Naive thymus-derived CD4-positive, alpha-beta T cell (primary cell): ENCODE measurements around the gene UBXN7. TPM values are rescaled to one million over a fixed set of nuclear protein-coding genes. Genes with fewer than 3 reads are reported as not detected.

Experiments
- ATAC-seq: fragments of 150-1000 bp; cut with Tn5 transposase; 2 replicates; pipeline ENCODE4 v1.10.0; 2021; ENCODE audit warnings: mild to moderate bottlenecking, moderate library complexity
- CTCF ChIA-PET: fragments of 350-600 bp; sonication (Branson Sonifier 250); formaldehyde crosslinking; loops from one replicate; lab custom pipeline; 2021; ENCODE audit warnings: antibody characterized with exemption; lab: Charles Lee
- POLR2A ChIA-PET: fragments of 350-600 bp; sonication (Branson Sonifier 250); formaldehyde crosslinking; loops from one replicate; lab custom pipeline; 2021; ENCODE audit warnings: antibody characterized with exemption, inconsistent platforms; lab: Charles Lee
- DNase-seq, 9 donors: peaks; one replicate each; pipeline versions ENCODE4 v3.0.0 to v3.0.0-alpha.2; 2020 to 2022; ENCODE audit warnings: mixed read lengths in 1 of 9
- H3K27ac ChIP-seq: one replicate; pipeline ENCODE4 v1.7.0; 2013; ENCODE audit warnings: mild to moderate bottlenecking, low read depth, low read length, moderate library complexity
- H3K27me3 ChIP-seq, 2 donors: one replicate each; pipeline ENCODE4 v1.7.0; 2013; ENCODE audit warnings: low read length in 2 of 2, mild to moderate bottlenecking in 2 of 2, moderate library complexity in 2 of 2; ENCODE audit not compliant: control insufficient read depth in 2 of 2, insufficient read depth in 2 of 2
- H3K36me3 ChIP-seq, 3 experiments: 1 replicate in 2 of 3; 2 replicates in 1 of 3; pipeline ENCODE4 v1.7.0; 2013; ENCODE audit warnings: low read length in 3 of 3, mild to moderate bottlenecking in 3 of 3, moderate library complexity in 1 of 3; ENCODE audit not compliant: insufficient read depth in 3 of 3, control insufficient read depth in 2 of 3
- H3K4me1 ChIP-seq, 2 donors: one replicate each; pipeline ENCODE4 v1.7.0; 2013; ENCODE audit warnings: low read length in 2 of 2, mild to moderate bottlenecking in 2 of 2, moderate library complexity in 1 of 2; ENCODE audit not compliant: control insufficient read depth in 2 of 2, insufficient read depth in 2 of 2
- H3K4me3 ChIP-seq: 2 replicates; pipeline ENCODE4 v1.7.0; 2013; ENCODE audit warnings: mild to moderate bottlenecking, low read length
- H3K9me3 ChIP-seq, 3 experiments: 1 replicate in 2 of 3; 2 replicates in 1 of 3; pipeline ENCODE4 v1.7.0; 2013; ENCODE audit warnings: low read length in 3 of 3; ENCODE audit not compliant: control insufficient read depth in 2 of 3
- H3K27ac Mint-ChIP-seq, 9 donors: one replicate each; pipeline ENCODE4 v1.8.0; 2020 to 2022; ENCODE audit warnings: mixed read lengths in 9 of 9, mild to moderate bottlenecking in 8 of 9, moderate library complexity in 5 of 9, inconsistent platforms in 2 of 9
- H3K27me3 Mint-ChIP-seq, 5 donors: one replicate each; pipeline ENCODE4 v1.8.0; 2021 to 2022; ENCODE audit warnings: mixed read lengths in 5 of 5, mild to moderate bottlenecking in 1 of 5
- H3K36me3 Mint-ChIP-seq, 5 donors: one replicate each; pipeline ENCODE4 v1.8.0; 2020 to 2022; ENCODE audit warnings: mixed read lengths in 5 of 5, mild to moderate bottlenecking in 3 of 5, inconsistent platforms in 1 of 5
- H3K4me1 Mint-ChIP-seq, 7 donors: one replicate each; pipeline ENCODE4 v1.8.0; 2020 to 2022; ENCODE audit warnings: mixed read lengths in 7 of 7, mild to moderate bottlenecking in 3 of 7, inconsistent platforms in 1 of 7
- H3K4me3 Mint-ChIP-seq, 10 donors: one replicate each; pipeline ENCODE4 v1.8.0; 2020 to 2022; ENCODE audit warnings: mild to moderate bottlenecking in 10 of 10, mixed read lengths in 10 of 10, moderate library complexity in 6 of 10, inconsistent platforms in 2 of 10
- H3K9me3 Mint-ChIP-seq, 11 donors: one replicate each; pipeline ENCODE4 v1.8.0; 2020 to 2022; ENCODE audit warnings: mixed read lengths in 11 of 11, mild to moderate bottlenecking in 4 of 11, inconsistent platforms in 1 of 11, moderate library complexity in 1 of 11
- intact Hi-C, 2 donors: fragments of 100-400 bp; cut with micrococcal nuclease; formaldehyde crosslinking; loops; one replicate each; pipeline ENCODE4 v1.15.1; 2023
- polyA plus RNA-seq, 2 donors: library from polyadenylated mRNA; unstranded; fragments of 300-500 nt; fragmentation: Illumina TruSeq; gene quantifications; one replicate each; pipeline ENCODE4 v1.2.3, GENCODE V29; 2021
- total RNA-seq, 6 experiments: library from RNA in 5 of 6; stranded (reverse) in 5 of 6; gene quantifications; 1 replicate in 5 of 6; 2 replicates in 1 of 6; pipeline ENCODE4 v1.2.3 and lab custom pipeline; 2021 to 2026

Gene UBXN7
- total and polyA plus RNA-seq, 7 experiments from 2014 or later: 30.2 to 90.6 (median 66.7) TPM

- Histone ChIP-seq H3K9me3 (no peaks in the 10 kb centered on the region), H3K4me1 (no peaks in the 10 kb centered on the region), H3K27me3 (no peaks in the 10 kb centered on the region), H3K4me3 (no peak overlapping the region), H3K27ac (no peak overlapping the region), H3K36me3 (peaks cover 0 to 66% (median 9%) of the 10 kb centered on the region in 3 experiments)
- no peak overlapping the region for H3K27ac Mint-ChIP-seq
- DNase-seq (no peak), ATAC-seq (no peak)
- no peaks in the 10 kb centered on the region for H3K9me3 Mint-ChIP-seq
- intact Hi-C loops: no loop called here
- ChIA-PET POLR2A (no interaction called here), CTCF (no interaction called here)
- H3K4me3 Mint-ChIP-seq: no peak overlapping the region
- H3K4me1 Mint-ChIP-seq: peaks cover 0 to 11% (median 5%) of the 10 kb centered on the region in 7 donors
- H3K36me3 Mint-ChIP-seq: peaks cover 27 to 76% (median 49%) of the 10 kb centered on the region in 5 donors
- no peaks in the 10 kb centered on the region for H3K27me3 Mint-ChIP-seq
These were observed 75.7 kb downstream of the UBXN7 start for GRCh38 chr3:196356556-196356955.

- ATAC-seq: no peak
- POLR2A ChIA-PET: no interaction called here
- no peaks in the 10 kb centered on the region for H3K27me3 ChIP-seq
These were observed 76.6 kb downstream of the UBXN7 start for GRCh38 chr3:196355668-196356067.

DNA sequence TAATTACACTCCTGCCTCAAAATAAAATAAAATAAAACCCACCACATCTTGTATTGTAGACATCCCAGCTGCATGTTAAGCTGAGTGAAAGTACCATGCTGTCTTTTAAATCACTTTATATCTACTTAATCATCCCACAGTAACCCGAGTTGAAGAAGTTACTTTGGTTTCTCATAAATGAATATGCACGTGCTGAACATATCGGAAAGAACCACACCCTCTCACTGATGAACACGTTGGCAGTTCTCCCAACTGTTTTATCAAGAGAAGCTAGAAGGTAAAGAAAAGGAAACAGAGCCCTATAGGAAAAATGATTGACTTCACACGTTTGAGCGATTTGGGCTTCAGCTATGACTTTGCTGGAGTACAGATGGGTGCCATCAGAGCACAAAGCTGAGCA is 78.1 kb downstream of the UBXN7 start:
- no peak overlapping the region for H3K4me3 Mint-ChIP-seq
- no peak overlapping the region for H3K27ac ChIP-seq
- H3K27me3 ChIP-seq: no peaks in the 10 kb centered on the region
- H3K36me3 Mint-ChIP-seq: peaks cover 22 to 54% (median 40%) of the 10 kb centered on the region in 5 donors
- H3K9me3 ChIP-seq: no peaks in the 10 kb centered on the region
- DNase-seq (no peak), ATAC-seq (no peak)
- H3K4me3 ChIP-seq: no peak overlapping the region
- no peak overlapping the region for H3K27ac Mint-ChIP-seq
- peaks cover 0 to 46% (median 9%) of the 10 kb centered on the region in 3 experiments for H3K36me3 ChIP-seq
- CTCF ChIA-PET: interaction anchor here (0.6 to 1.0 kb wide), 3 partner anchors 39 to 133 kb away, joined by 3 to 5 read pairs (median 4); no protein-coding TSS in a partner anchor
- H3K4me1 Mint-ChIP-seq: peaks cover 0 to 8% (median 2%) of the 10 kb centered on the region in 7 donors
- no peaks in the 10 kb centered on the region for H3K4me1 ChIP-seq
- H3K9me3 Mint-ChIP-seq: no peaks in the 10 kb centered on the region
- POLR2A ChIA-PET: interaction anchor here (0.7 kb wide), 1 partner anchor 87 kb away, joined by 3 read pairs; no protein-coding TSS in a partner anchor
- intact Hi-C loops: no loop called here
- H3K27me3 Mint-ChIP-seq: no peaks in the 10 kb centered on the region

More at GRCh38 chr3:196355668-196356067, 76.6 kb downstream of the UBXN7 start:
- Histone ChIP-seq H3K4me3 (no peak overlapping the region), H3K4me1 (no peaks in the 10 kb centered on the region), H3K9me3 (no peaks in the 10 kb centered on the region), H3K27ac (no peak overlapping the region), H3K36me3 (peaks cover 0 to 57% (median 9%) of the 10 kb centered on the region in 3 experiments)
- Mint-ChIP-seq H3K27me3 (no peaks in the 10 kb centered on the region), H3K4me1 (peaks cover 0 to 11% (median 5%) of the 10 kb centered on the region in 7 donors), H3K27ac (peak overlapping the region in 1 of 9 donors; percentile 44), H3K36me3 (peaks cover 22 to 69% (median 43%) of the 10 kb centered on the region in 5 donors), H3K4me3 (no peak overlapping the region), H3K9me3 (no peaks in the 10 kb centered on the region)
- CTCF ChIA-PET: interaction anchor here (0.6 kb wide), 1 partner anchor 724 kb away, joined by 4 read pairs; no protein-coding TSS in a partner anchor
- intact Hi-C loops: no loop called here
- DNase-seq: no peak

DNA sequence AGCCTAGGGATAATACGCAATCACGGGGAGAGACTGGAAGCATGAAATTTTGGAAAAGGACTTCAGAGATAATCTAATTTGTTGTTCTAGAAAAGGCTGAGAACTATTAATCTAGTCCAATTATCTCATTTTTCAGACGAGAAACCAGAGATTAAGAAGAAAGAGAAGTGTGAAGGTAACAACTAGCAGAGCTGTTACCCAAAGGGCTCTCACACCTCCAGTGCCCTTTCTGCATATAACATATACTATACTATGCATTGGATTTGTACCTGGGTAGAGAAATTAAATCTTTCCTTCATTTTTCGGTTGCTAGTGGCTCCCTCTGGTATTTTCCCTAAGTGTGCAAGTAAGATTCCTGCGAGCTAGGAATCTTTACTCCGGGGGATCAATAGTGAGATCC is 80.7 kb downstream of the UBXN7 start:
- CTCF ChIA-PET: no interaction called here
- Mint-ChIP-seq H3K4me1 (no peaks in the 10 kb centered on the region), H3K27ac (no peak overlapping the region), H3K36me3 (peaks cover 17 to 49% (median 28%) of the 10 kb centered on the region in 5 donors), H3K9me3 (no peaks in the 10 kb centered on the region), H3K4me3 (no peak overlapping the region), H3K27me3 (no peaks in the 10 kb centered on the region)
- Histone ChIP-seq H3K27ac (no peak overlapping the region), H3K9me3 (no peaks in the 10 kb centered on the region), H3K36me3 (peaks cover 0 to 28% (median 9%) of the 10 kb centered on the region in 3 experiments), H3K27me3 (no peaks in the 10 kb centered on the region), H3K4me3 (no peak overlapping the region), H3K4me1 (no peaks in the 10 kb centered on the region)
- intact Hi-C loops: no loop called here
- POLR2A ChIA-PET: no interaction called here
- DNase-seq (no peak), ATAC-seq (no peak)

DNA sequence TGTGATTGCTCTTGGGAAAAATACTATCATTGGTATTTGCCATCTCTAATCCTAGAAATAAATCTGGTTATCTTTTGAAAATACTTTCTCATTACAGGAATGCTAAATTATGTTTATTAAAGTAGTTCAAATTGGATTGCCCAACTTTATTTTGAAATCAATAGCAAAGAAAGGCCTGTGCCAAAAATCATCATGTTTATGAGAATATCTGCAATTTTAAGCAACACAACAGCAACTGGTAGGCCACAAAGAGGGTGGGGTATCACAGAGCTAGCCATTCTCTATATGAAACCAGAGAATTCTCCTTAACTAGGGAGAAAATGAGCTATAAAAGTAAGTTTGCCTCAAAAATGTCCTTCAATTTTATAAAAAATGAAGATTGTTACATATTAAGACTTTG is 82.2 kb downstream of the UBXN7 start:
- Histone ChIP-seq H3K27me3 (no peaks in the 10 kb centered on the region), H3K9me3 (no peaks in the 10 kb centered on the region), H3K4me1 (no peaks in the 10 kb centered on the region), H3K4me3 (no peak overlapping the region), H3K36me3 (peaks cover 0 to 14% (median 0%) of the 10 kb centered on the region in 3 experiments), H3K27ac (no peak overlapping the region)
- no peak for DNase-seq
- no peaks in the 10 kb centered on the region for H3K27me3 Mint-ChIP-seq
- no peak overlapping the region for H3K27ac Mint-ChIP-seq
- H3K4me1 Mint-ChIP-seq: peaks cover 0 to 6% (median 0%) of the 10 kb centered on the region in 7 donors
- CTCF ChIA-PET: no interaction called here
- no peak for ATAC-seq
- H3K36me3 Mint-ChIP-seq: peaks cover 7 to 39% (median 18%) of the 10 kb centered on the region in 5 donors
- intact Hi-C loops: no loop called here
- peaks cover 0 to 2% (median 0%) of the 10 kb centered on the region in 11 donors for H3K9me3 Mint-ChIP-seq
- POLR2A ChIA-PET: no interaction called here
- no peak overlapping the region for H3K4me3 Mint-ChIP-seq

GRCh38 chr3:196348698-196349097 is 83.5 kb downstream of the UBXN7 start:
- Mint-ChIP-seq H3K9me3 (peaks cover 0 to 2% (median 0%) of the 10 kb centered on the region in 11 donors), H3K36me3 (peaks cover 7 to 27% (median 18%) of the 10 kb centered on the region in 5 donors), H3K27ac (no peak overlapping the region), H3K4me3 (no peak overlapping the region), H3K27me3 (no peaks in the 10 kb centered on the region), H3K4me1 (peaks cover 0 to 6% (median 0%) of the 10 kb centered on the region in 7 donors)
- Histone ChIP-seq H3K4me3 (no peak overlapping the region), H3K9me3 (no peaks in the 10 kb centered on the region), H3K27me3 (no peaks in the 10 kb centered on the region), H3K4me1 (no peaks in the 10 kb centered on the region), H3K36me3 (peaks cover 0 to 5% (median 0%) of the 10 kb centered on the region in 3 experiments), H3K27ac (no peak overlapping the region)
- DNase-seq (no peak), ATAC-seq (no peak)
- ChIA-PET CTCF (no interaction called here), POLR2A (interaction anchor here (0.6 kb wide), 1 partner anchor 84 kb away, joined by 3 read pairs; the partner anchor contains the start of gene UBXN7)
- intact Hi-C loops: no loop called here

DNA sequence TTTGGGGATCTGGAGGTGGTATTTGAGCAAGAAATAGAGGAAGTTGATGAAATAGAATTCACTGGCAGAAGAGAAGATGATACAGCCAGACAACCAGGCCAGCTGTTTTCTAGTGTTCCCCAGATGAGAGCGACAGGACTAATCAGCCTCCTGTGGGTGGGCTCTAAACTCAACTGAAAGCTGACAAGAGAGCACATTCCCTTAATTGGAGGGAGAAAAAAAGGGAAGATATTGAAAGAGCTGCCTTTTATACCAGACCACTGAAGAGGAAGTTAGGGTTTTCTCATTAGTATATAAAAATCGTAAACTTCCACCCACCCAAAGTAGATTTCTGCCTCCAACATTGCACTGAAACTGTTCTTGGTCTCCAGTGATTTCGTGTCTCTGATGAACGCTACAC is 87.6 kb downstream of the UBXN7 start:
- H3K27me3 ChIP-seq: no peaks in the 10 kb centered on the region
- Mint-ChIP-seq H3K4me3 (no peak overlapping the region), H3K27ac (peak overlapping the region in 1 of 9 donors; percentile 13), H3K36me3 (peaks cover 7 to 21% (median 15%) of the 10 kb centered on the region in 5 donors), H3K27me3 (peaks cover 0 to 2% (median 0%) of the 10 kb centered on the region in 5 donors), H3K4me1 (peaks cover 0 to 6% (median 0%) of the 10 kb centered on the region in 7 donors), H3K9me3 (peaks cover 0 to 2% (median 0%) of the 10 kb centered on the region in 11 donors)
- no peak overlapping the region for H3K27ac ChIP-seq
- no peaks in the 10 kb centered on the region for H3K9me3 ChIP-seq
- DNase-seq (no peak), ATAC-seq (peak; percentile 36)
- CTCF ChIA-PET: no interaction called here
- POLR2A ChIA-PET: interaction anchor here (0.6 kb wide), 1 partner anchor 209 kb away, joined by 5 read pairs; no protein-coding TSS in a partner anchor
- peaks cover 0 to 4% (median 0%) of the 10 kb centered on the region in 3 experiments for H3K36me3 ChIP-seq
- intact Hi-C loops: no loop called here
- no peak overlapping the region for H3K4me3 ChIP-seq
- H3K4me1 ChIP-seq: no peaks in the 10 kb centered on the region
